GM12878 (cell line): ENCODE results near the gene FAM133A. TPM values are rescaled to one million over a fixed set of nuclear protein-coding genes. Genes with fewer than 3 reads are reported as not detected.

ENCODE experiments used
- ATAC-seq: fragments of 200-7000 bp; cut with Tn5 transposase; 3 replicates; pipeline ENCODE4 v1.9.1; 2020; ENCODE audit warnings: mild to moderate bottlenecking, moderate library complexity
- BruUV-seq: library from RNA; stranded (reverse); fragments of 400-500 nt; replicated peaks from 2 replicates; lab custom pipeline; 2021; lab: Mats Ljungman, UMichigan
- CTCF ChIA-PET: fragments of 300-600 bp; sonication (Branson Sonifier 250); formaldehyde crosslinking; extraction: SDS; loops from one replicate; lab custom pipeline; 2021; ENCODE audit warnings: inconsistent platforms; lab: Yijun Ruan, JAX
- POLR2A ChIA-PET: fragments of 350-600 bp; formaldehyde crosslinking; extraction: SDS; loops from one replicate; lab custom pipeline; 2021; ENCODE audit warnings: inconsistent platforms; lab: Charles Lee
- RAD21 ChIA-PET: fragments of 300-600 bp; sonication (Branson Sonifier 250); formaldehyde crosslinking; loops from one replicate; lab custom pipeline; 2023; ENCODE audit warnings: antibody characterized with exemption; ENCODE audit not compliant: unreplicated experiment; lab: Charles Lee
- SMC1A ChIA-PET: fragments of 300-600 bp; sonication (Branson Sonifier 250); formaldehyde crosslinking; loops from one replicate; lab custom pipeline; 2023; ENCODE audit not compliant: unreplicated experiment, uncharacterized antibody; lab: Charles Lee
- DNase-seq: peaks from one replicate; pipeline ENCODE4 v3.0.0-alpha.2; 2011; ENCODE audit warnings: low read depth, low spot score
- FAIRE-seq: peaks from 3 replicates; lab custom pipeline; 2011; peaks lifted over from hg19 to GRCh38; lab: Jason Lieb, UNC
- H2AFZ ChIP-seq: 2 replicates; pipeline ENCODE4 v1.6.0; 2011; ENCODE audit warnings: low read depth, low read length, control low read depth; ENCODE audit not compliant: control insufficient read depth
- H3K27ac ChIP-seq: 2 replicates; pipeline ENCODE4 v1.5.1; 2011; ENCODE audit warnings: control low read depth; ENCODE audit not compliant: control insufficient read depth, insufficient read depth
- H3K27me3 ChIP-seq, 2 experiments: replicated peaks in 1 of 2; 2 replicates each; pipeline versions ENCODE4 v1.6.0 to v1.6.1; 2011; ENCODE audit warnings: low read length in 1 of 2; ENCODE audit not compliant: control insufficient read depth in 2 of 2, insufficient read depth in 2 of 2
- H3K36me3 ChIP-seq, 2 experiments: 2 replicates each; pipeline ENCODE4 v1.5.1; 2011; ENCODE audit warnings: low read length in 1 of 2; ENCODE audit not compliant: control insufficient read depth in 2 of 2, insufficient read depth in 2 of 2
- H3K4me1 ChIP-seq: 2 replicates; pipeline ENCODE4 v1.6.1; 2011; ENCODE audit warnings: mild to moderate bottlenecking, low read length, moderate library complexity, mixed read lengths; ENCODE audit not compliant: control insufficient read depth, insufficient read depth
- H3K4me2 ChIP-seq: 2 replicates; pipeline ENCODE4 v1.6.0; 2011; ENCODE audit warnings: control low read depth; ENCODE audit not compliant: control insufficient read depth, insufficient read depth
- H3K4me3 ChIP-seq: fragments of 200-600 bp; sonication (generic); 2 replicates; pipeline ENCODE4 v1.5.1; 2016
- H3K79me2 ChIP-seq: 2 replicates; pipeline ENCODE4 v1.6.0; 2011; ENCODE audit warnings: low read length; ENCODE audit not compliant: control insufficient read depth, insufficient read depth
- H3K9ac ChIP-seq: 2 replicates; pipeline ENCODE4 v1.8.0; 2011; ENCODE audit warnings: low read length, control low read depth, mixed read lengths; ENCODE audit not compliant: control insufficient read depth, insufficient read depth
- H3K9me3 ChIP-seq: replicated peaks from 3 replicates; pipeline ENCODE4 v1.5.1; 2011; ENCODE audit warnings: mild to moderate bottlenecking, low read length; ENCODE audit not compliant: control insufficient read depth, insufficient read depth
- H4K20me1 ChIP-seq: 2 replicates; pipeline ENCODE4 v1.6.0; 2011; ENCODE audit not compliant: control insufficient read depth, insufficient read depth
- BACH1 ChIP-seq: fragments of 450-650 bp; IDR thresholded peaks from 2 replicates; pipeline ENCODE4 v1.6.1; 2017; ENCODE audit warnings: mild to moderate bottlenecking, borderline replicate concordance
- BCL11A ChIP-seq: IDR thresholded peaks from 2 replicates; pipeline ENCODE4 v1.6.1; 2011; ENCODE audit warnings: low read depth, low read length
- EP300 ChIP-seq, 2 experiments: fragments of 150-350 bp in 1 of 2; IDR thresholded peaks; 2 replicates each; pipeline ENCODE4 v1.6.1; 2011 to 2012; ENCODE audit warnings: low read depth in 2 of 2, low read length in 2 of 2, borderline replicate concordance in 1 of 2, improper control_type of control experiment in 1 of 2, inconsistent platforms in 1 of 2; ENCODE audit not compliant: control insufficient read depth in 1 of 2
- ESRRA ChIP-seq: IDR thresholded peaks from 2 replicates; pipeline ENCODE4 v1.6.1; 2012; ENCODE audit warnings: mild to moderate bottlenecking, low read length, improper control_type of control experiment
- HDAC2 ChIP-seq: fragments of 200-600 bp; sonication (generic); IDR thresholded peaks from 2 replicates; pipeline ENCODE4 v1.6.1; 2017
- IKZF2 ChIP-seq, 2 experiments: fragments of 450-650 bp; IDR thresholded peaks; 2 replicates each; pipeline ENCODE4 v1.6.1; 2017; ENCODE audit warnings: mild to moderate bottlenecking in 2 of 2, moderate library complexity in 2 of 2
- KLF5 ChIP-seq: fragments of 450-650 bp; IDR thresholded peaks from 2 replicates; pipeline ENCODE4 v1.6.1; 2014; ENCODE audit warnings: mild to moderate bottlenecking; ENCODE audit not compliant: partially characterized antibody
- NR2F1 ChIP-seq: fragments of 450-650 bp; conservative IDR thresholded peaks from 2 replicates; pipeline ENCODE4 v1.6.1; 2017; ENCODE audit warnings: mild to moderate bottlenecking
- POLR2AphosphoS5 ChIP-seq: IDR thresholded peaks from 2 replicates; pipeline ENCODE4 v1.6.1; 2011; ENCODE audit warnings: mild to moderate bottlenecking, low read length, inconsistent platforms
- RAD21 ChIP-seq: IDR thresholded peaks from 2 replicates; pipeline ENCODE4 v1.6.1; 2011; ENCODE audit warnings: mild to moderate bottlenecking, low read depth, low read length, moderate library complexity; ENCODE audit not compliant: insufficient read depth
- SUZ12 ChIP-seq: fragments of 200-600 bp; sonication (generic); IDR thresholded peaks from one replicate; pipeline ENCODE4 v1.6.1; 2018; ENCODE audit warnings: antibody characterized with exemption, mild to moderate bottlenecking; ENCODE audit not compliant: unreplicated experiment
- TAF1 ChIP-seq: IDR thresholded peaks from 2 replicates; pipeline ENCODE4 v1.6.1; 2011; ENCODE audit warnings: mild to moderate bottlenecking, low read depth, low read length, borderline replicate concordance
- TCF12 ChIP-seq: IDR thresholded peaks from 2 replicates; pipeline ENCODE4 v1.6.1; 2011; ENCODE audit warnings: low read depth, mild to moderate bottlenecking, low read length
- TCF7 ChIP-seq: IDR thresholded peaks from 2 replicates; pipeline ENCODE4 v1.6.1; 2014; ENCODE audit warnings: antibody characterized with exemption, borderline replicate concordance
- ZNF24 ChIP-seq: fragments of 450-650 bp; IDR thresholded peaks from 2 replicates; pipeline ENCODE4 v1.6.1; 2017; ENCODE audit warnings: antibody characterized with exemption, mild to moderate bottlenecking
- WGBS: methylation state at CpG from one replicate; pipeline ENCODE4 v1.1.6; 2016; ENCODE audit warnings: low lambda C conversion rate; ENCODE audit not compliant: insufficient replicate concordance, insufficient coverage; ENCODE audit errors: missing lambda C conversion rate; 5-methylcytosine and 5-hydroxymethylcytosine counted together
- in situ Hi-C: fragments of 300-500 bp; cut with MboI; formaldehyde crosslinking; loops from 9 replicates; pipeline ENCODE4 v1.14.3; 2018; ENCODE audit warnings: mixed read lengths
- intact Hi-C: fragments of 100-400 bp; cut with micrococcal nuclease; formaldehyde crosslinking; loops from one replicate; pipeline ENCODE4 v1.14.2; 2022; ENCODE audit not compliant: unreplicated experiment
- polyA plus RNA-seq, 11 experiments: library from polyadenylated mRNA; depleted of rRNA in 4 of 11; unstranded in 6 of 11; stranded (reverse) in 5 of 11; fragments of >200 nt; fragmentation: Nextera tagmentation in 4 of 11; fragmentation: Illumina TruSeq in 1 of 11; extraction: Ambion mirVana in 4 of 11; extraction: Trizol in 1 of 11; gene quantifications; 1 replicate in 1 of 11; 2 replicates in 10 of 11; pipeline versions ENCODE4 v1.2.1 to v1.2.3, GENCODE V29; 2011 to 2016; ENCODE audit warnings: inconsistent platforms in 2 of 11, missing spikeins in 2 of 11, low read depth in 1 of 11
- total RNA-seq, 4 experiments: library from RNA; depleted of rRNA in 3 of 4; stranded (reverse); fragments of >200 nt in 3 of 4; fragmentation: Illumina TruSeq in 1 of 4; extraction: Trizol in 1 of 4; gene quantifications; 2 replicates each; pipeline versions ENCODE4 v1.2.1 to v1.2.3, GENCODE V29; 2013 to 2021
- TF ChIP-seq, protein P1 (sequence below): fragments of 450-650 bp; IDR thresholded peaks from 2 replicates; pipeline ENCODE4 v1.6.1; 2016; ENCODE audit warnings: mild to moderate bottlenecking, moderate library complexity, borderline replicate concordance

Gene FAM133A
- total and polyA plus RNA-seq, 10 of the 15 experiments (the other 5 are each of a cell fraction or from before 2014, with no cell fraction given): 0.81 TPM; not detected in 9

- CTCF ChIA-PET: no interaction called here
- no peak overlapping the region for H3K4me2 ChIP-seq
- H3K27ac ChIP-seq: no peak overlapping the region
- no peaks in the 10 kb centered on the region for H3K4me1 ChIP-seq
- WGBS: 27% methylated on average over 2 of the region's 2 CpGs
- DNase-seq (no peak), FAIRE-seq (no peak), ATAC-seq (no peak)
- no peaks in the 10 kb centered on the region for H3K27me3 ChIP-seq
- POLR2A ChIA-PET: no interaction called here
- SMC1A ChIA-PET: no interaction called here
- RAD21 ChIA-PET: no interaction called here
- intact Hi-C loops: no loop called here
- no peaks in the 10 kb centered on the region for H3K79me2 ChIP-seq
- no peak overlapping the region for H3K9ac ChIP-seq
- TF ChIP-seq TCF12 (no peak), RAD21 (no peak)
- TF ChIP-seq, all 136 proteins: peak for 0
- Histone ChIP-seq H3K36me3 (no peaks in the 10 kb centered on the region), H4K20me1 (no peaks in the 10 kb centered on the region), H2AFZ (no peak overlapping the region), H3K9me3 (no peaks in the 10 kb centered on the region), H3K4me3 (no peak overlapping the region)
- in situ Hi-C loops: no loop called here
- no TSS peak for BruUV-seq
Observed at GRCh38 chrX:93703701-93704100, 29.7 kb downstream of the FAM133A start.

GRCh38 chrX:93711076-93711475, 37.1 kb downstream of the FAM133A start:
- no peaks in the 10 kb centered on the region for H3K36me3 ChIP-seq
- BruUV-seq: no TSS peak
- no peaks in the 10 kb centered on the region for H3K4me1 ChIP-seq
- no peaks in the 10 kb centered on the region for H3K9me3 ChIP-seq
- FAIRE-seq (no peak), ATAC-seq (no peak), DNase-seq (no peak)
- 59% methylated on average over 4 of the region's 4 CpGs for WGBS
- H3K9ac ChIP-seq: no peak overlapping the region
- SMC1A ChIA-PET: no interaction called here
- in situ Hi-C loops: no loop called here
- H4K20me1 ChIP-seq: no peaks in the 10 kb centered on the region
- H3K79me2 ChIP-seq: no peaks in the 10 kb centered on the region
- no peaks in the 10 kb centered on the region for H3K27me3 ChIP-seq
- intact Hi-C loops: no loop called here
- H3K4me2 ChIP-seq: no peak overlapping the region
- no peak overlapping the region for H3K27ac ChIP-seq
- RAD21 ChIA-PET: no interaction called here
- POLR2A ChIA-PET: no interaction called here
- no peak overlapping the region for H3K4me3 ChIP-seq
- CTCF ChIA-PET: no interaction called here
- no peak overlapping the region for H2AFZ ChIP-seq
- TF ChIP-seq BACH1 (no peak), TCF12 (no peak), NR2F1 (no peak), TAF1 (no peak), SUZ12 (no peak), TCF7 (no peak), HDAC2 (no peak), ESRRA (no peak), KLF5 (no peak), POLR2AphosphoS5 (no peak), ZNF24 (no peak), EP300 (IDR thresholded peaks at IDR 0.05; ENCODE audit: borderline replicate concordance in 1 of 2, control insufficient read depth in 1 of 2, low read depth in 2 of 2, low read length in 2 of 2) (no peak), BCL11A (no peak), IKZF2 (IDR thresholded peaks at IDR 0.05) (no peak)
- TF ChIP-seq, protein P1, sequence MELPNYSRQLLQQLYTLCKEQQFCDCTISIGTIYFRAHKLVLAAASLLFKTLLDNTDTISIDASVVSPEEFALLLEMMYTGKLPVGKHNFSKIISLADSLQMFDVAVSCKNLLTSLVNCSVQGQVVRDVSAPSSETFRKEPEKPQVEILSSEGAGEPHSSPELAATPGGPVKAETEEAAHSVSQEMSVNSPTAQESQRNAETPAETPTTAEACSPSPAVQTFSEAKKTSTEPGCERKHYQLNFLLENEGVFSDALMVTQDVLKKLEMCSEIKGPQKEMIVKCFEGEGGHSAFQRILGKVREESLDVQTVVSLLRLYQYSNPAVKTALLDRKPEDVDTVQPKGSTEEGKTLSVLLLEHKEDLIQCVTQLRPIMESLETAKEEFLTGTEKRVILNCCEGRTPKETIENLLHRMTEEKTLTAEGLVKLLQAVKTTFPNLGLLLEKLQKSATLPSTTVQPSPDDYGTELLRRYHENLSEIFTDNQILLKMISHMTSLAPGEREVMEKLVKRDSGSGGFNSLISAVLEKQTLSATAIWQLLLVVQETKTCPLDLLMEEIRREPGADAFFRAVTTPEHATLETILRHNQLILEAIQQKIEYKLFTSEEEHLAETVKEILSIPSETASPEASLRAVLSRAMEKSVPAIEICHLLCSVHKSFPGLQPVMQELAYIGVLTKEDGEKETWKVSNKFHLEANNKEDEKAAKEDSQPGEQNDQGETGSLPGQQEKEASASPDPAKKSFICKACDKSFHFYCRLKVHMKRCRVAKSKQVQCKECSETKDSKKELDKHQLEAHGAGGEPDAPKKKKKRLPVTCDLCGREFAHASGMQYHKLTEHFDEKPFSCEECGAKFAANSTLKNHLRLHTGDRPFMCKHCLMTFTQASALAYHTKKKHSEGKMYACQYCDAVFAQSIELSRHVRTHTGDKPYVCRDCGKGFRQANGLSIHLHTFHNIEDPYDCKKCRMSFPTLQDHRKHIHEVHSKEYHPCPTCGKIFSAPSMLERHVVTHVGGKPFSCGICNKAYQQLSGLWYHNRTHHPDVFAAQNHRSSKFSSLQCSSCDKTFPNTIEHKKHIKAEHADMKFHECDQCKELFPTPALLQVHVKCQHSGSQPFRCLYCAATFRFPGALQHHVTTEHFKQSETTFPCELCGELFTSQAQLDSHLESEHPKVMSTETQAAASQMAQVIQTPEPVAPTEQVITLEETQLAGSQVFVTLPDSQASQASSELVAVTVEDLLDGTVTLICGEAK: no peak
